ENCODE results near the gene ATP9B.

ATP9B gene

DNA sequence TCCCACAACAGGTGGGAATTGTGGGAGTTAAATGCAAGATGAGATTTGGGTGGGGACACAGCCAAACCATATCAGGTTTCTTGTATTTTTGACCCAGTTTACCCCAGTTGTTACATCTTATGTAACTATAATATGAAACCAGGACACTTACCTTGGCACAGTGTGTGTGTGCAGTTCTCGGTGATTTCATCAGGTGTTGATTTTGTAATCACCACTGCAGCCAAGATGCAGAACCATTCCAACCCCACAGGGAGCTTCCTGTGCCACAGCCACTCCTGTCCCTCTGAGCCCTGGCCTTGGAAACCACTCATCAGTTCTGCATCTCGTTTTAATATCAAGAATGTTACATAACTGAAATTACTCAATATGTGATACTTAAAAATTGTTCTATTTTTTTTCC, 31.8 kb downstream of the ATP9B start:
- H3K27ac ChIP-seq: 0 out of 2 replicates have a peak overlapping the region, but pooled peaks have one; percentile 23
- TF ChIP-seq, protein P1, sequence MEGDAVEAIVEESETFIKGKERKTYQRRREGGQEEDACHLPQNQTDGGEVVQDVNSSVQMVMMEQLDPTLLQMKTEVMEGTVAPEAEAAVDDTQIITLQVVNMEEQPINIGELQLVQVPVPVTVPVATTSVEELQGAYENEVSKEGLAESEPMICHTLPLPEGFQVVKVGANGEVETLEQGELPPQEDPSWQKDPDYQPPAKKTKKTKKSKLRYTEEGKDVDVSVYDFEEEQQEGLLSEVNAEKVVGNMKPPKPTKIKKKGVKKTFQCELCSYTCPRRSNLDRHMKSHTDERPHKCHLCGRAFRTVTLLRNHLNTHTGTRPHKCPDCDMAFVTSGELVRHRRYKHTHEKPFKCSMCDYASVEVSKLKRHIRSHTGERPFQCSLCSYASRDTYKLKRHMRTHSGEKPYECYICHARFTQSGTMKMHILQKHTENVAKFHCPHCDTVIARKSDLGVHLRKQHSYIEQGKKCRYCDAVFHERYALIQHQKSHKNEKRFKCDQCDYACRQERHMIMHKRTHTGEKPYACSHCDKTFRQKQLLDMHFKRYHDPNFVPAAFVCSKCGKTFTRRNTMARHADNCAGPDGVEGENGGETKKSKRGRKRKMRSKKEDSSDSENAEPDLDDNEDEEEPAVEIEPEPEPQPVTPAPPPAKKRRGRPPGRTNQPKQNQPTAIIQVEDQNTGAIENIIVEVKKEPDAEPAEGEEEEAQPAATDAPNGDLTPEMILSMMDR (conservative IDR thresholded peaks at IDR 0.05): no peak

DNA sequence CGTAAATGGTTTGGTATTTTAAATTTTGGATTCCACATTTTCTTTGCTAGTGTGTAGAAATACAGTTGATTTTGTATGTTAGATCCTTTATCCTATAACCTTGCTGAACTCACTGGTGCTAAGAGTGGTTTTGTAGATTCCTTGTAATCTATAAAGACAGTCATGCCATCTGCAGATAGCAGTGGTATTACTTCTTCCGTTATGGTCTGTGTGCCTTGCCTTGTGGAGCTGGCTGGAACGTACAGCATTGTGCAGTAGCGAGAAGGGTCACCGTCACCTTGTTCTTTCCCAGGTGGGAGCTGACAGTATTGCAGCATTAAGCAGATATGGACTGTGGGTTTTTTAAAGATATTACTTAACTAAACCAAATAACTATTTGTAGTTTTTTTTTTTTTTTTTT, 33.7 kb downstream of the ATP9B start:
- TF ChIP-seq, protein P1 (conservative IDR thresholded peaks at IDR 0.05): no peak
- H3K27ac ChIP-seq: no peak overlapping the region

DNA sequence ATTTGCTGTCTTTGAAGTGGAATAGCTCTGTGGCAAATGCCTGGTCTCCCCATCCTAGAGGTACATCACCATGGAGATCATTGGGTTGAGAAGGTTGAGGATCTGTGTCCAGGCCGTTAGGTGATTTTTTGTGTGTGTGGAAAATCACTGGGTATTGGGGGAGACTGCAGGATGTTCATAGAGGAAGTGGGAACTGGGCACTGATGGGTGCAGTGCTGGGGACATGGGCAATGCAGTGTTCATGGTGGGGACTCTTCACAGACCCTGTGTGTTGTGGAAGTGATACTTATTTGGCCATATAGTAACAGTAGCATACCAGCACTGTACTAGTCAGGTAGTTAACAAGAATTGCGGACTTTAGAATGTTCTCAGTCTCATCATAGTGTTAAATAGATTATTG, 34.9 kb downstream of the ATP9B start:
- TF ChIP-seq, protein P1 (conservative IDR thresholded peaks at IDR 0.05): no peak
- no peak overlapping the region for H3K27ac ChIP-seq

DNA sequence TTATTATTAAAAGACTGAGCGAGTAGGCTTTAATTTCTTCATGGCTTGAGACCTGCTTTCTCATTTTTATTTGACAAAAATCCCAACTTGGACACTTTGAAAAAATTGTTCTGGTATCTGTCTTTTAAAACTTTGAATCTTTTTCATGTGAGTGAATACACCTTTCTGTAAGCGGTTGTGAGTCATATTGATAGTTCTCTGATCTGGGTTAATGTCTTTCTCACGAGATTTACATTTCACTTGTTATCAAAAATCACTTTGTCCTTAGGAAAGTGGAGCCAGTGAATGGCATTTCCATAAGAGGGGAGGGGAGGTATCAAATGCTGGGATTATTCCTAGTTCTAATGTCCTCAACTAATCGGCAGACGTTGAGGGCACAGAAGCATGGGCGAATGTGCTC, 36.3 kb downstream of the ATP9B start:
- H3K27ac ChIP-seq: no peak overlapping the region
- TF ChIP-seq, protein P1 (conservative IDR thresholded peaks at IDR 0.05): no peak

DNA sequence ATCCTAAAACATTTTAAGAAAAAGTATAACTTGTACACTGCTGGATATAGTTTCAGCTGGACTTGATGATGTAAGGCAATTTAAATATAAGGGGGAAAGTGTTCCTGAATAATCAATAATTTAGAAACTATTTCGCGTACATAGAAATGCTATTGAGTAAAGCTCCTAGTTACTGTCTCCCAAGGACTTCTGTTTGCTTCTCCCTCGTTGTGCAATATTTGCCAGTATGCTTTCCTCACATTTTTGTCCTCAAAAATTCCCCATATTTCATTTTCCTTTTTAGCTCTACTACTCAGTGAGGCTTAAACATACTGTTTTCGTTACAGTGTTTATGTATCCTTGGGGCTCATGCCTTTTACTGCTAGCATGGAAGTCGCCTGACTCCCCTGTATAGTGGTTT, 36.9 kb downstream of the ATP9B start:
- TF ChIP-seq, protein P1 (conservative IDR thresholded peaks at IDR 0.05): no peak

DNA sequence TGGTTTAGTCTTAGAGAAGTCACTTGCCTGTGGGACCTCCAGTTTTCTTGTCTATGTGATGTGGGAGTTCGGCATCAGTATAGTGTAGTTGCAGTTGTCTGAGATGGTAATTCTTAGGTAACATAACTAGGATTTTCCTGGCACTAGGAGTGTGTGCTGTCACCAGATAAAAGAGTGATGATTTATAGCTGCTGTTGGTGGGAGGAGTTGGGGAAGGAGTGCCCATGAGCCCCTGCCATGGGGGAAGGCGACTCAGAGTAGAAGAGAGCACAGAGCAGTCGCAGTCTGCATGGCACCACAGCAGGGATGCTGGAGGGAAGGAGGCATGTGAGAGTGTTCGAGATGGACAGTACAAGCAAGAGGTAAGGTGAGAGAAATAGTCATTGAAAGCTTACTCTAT, 38.7 kb downstream of the ATP9B start:
- H3K27ac ChIP-seq: no peak overlapping the region
- TF ChIP-seq, protein P1 (conservative IDR thresholded peaks at IDR 0.05): no peak

More for the DNA sequence above, 36.9 kb downstream of the ATP9B start:
- H3K27ac ChIP-seq: no peak overlapping the region

DNA sequence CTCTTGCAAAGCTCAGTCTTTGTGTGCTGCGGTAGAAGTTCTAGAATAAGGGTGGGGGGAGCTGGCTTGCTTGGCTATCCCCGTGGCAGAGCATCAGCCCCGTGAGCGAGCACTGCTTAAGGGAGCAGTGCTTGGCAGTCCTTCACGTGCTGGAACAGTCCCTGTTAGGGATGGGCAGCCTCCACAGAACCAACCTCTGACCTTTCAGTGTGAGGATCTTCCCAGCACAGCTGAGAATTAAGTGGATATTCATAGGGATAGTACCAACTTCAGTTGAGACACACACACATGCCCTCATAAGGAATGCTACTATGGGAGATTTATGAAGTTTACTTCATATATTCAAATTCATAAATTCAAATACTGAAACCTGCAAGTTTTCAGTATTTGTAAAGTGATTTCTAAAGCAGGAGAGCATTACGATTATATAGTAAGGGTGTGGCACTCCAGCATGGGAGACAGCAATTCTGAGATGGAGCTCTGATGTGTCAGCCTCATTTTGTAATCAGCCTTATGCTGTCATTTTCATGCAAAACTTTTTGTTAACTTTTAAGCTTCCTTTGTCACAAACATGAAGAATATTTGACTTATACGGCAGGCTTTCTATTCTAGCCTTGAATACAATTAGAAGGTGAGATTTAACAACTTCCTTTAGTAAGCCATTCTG, 39.5 kb downstream of the ATP9B start:
- no peak overlapping the region for H3K27ac ChIP-seq

More for the DNA sequence above, 39.5 kb downstream of the ATP9B start:
- TF ChIP-seq, protein P1 (conservative IDR thresholded peaks at IDR 0.05): no peak
